BE2C (cell line): ENCODE data around the gene RAN.

ENCODE experiments used
- DNase-seq: peaks from one replicate; pipeline ENCODE4 v3.0.0-alpha.2; 2020
- H3K27me3 ChIP-seq: fragments of 250-450 bp; sonication (Bioruptor Pico); 2 replicates; pipeline ENCODE4 v1.5.1; 2020; ENCODE audit warnings: mild to moderate bottlenecking
- H3K36me3 ChIP-seq: fragments of 250-450 bp; sonication (Bioruptor Pico); 2 replicates; pipeline ENCODE4 v1.5.1; 2020; ENCODE audit warnings: mild to moderate bottlenecking
- H3K4me1 ChIP-seq: fragments of 250-450 bp; sonication (Bioruptor Pico); 2 replicates; pipeline ENCODE4 v1.5.1; 2020
- H3K4me3 ChIP-seq: 2 replicates; pipeline ENCODE4 v1.5.1; 2011; ENCODE audit warnings: low read depth, low read length
- H3K9me3 ChIP-seq: fragments of 250-450 bp; sonication (Bioruptor Pico); 2 replicates; pipeline ENCODE4 v1.5.1; 2020
- CTCF ChIP-seq: IDR thresholded peaks from 2 replicates; pipeline ENCODE4 v1.5.1; 2012; ENCODE audit warnings: mild to moderate bottlenecking, low read depth, low read length

Gene RAN

GRCh38 chr12:130835011-130835410 is 36.9 kb upstream of the RAN start:
- H3K27me3 ChIP-seq = no peaks in the 10 kb centered on the region
- no peak overlapping the region for H3K4me3 ChIP-seq
- no peaks in the 10 kb centered on the region; the same call in 1 of the 2 replicates for H3K36me3 ChIP-seq
- no peaks in the 10 kb centered on the region; the same call in 1 of the 2 replicates for H3K4me1 ChIP-seq
- H3K9me3 ChIP-seq = no peaks in the 10 kb centered on the region
- DNase-seq = no peak
- no peak for TF ChIP-seq CTCF

GRCh38 chr12:130835436-130835835 is 36.4 kb upstream of the RAN start:
- no peak for TF ChIP-seq CTCF

GRCh38 chr12:130838284-130838950 is 33.4 kb upstream of the RAN start:
- H3K27me3 ChIP-seq = no peaks in the 10 kb centered on the region
- peak; percentile 49 for DNase-seq
- peak overlapping the region; percentile 81 for H3K4me3 ChIP-seq
- H3K4me1 ChIP-seq = no peaks in the 10 kb centered on the region; the same call in 1 of the 2 replicates
- no peaks in the 10 kb centered on the region for H3K9me3 ChIP-seq
- no peaks in the 10 kb centered on the region; the same call in 1 of the 2 replicates for H3K36me3 ChIP-seq
- no peak for TF ChIP-seq CTCF

More at GRCh38 chr12:130835436-130835835, 36.4 kb upstream of the RAN start:
- H3K4me3 ChIP-seq = no peak overlapping the region
- DNase-seq = no peak
- no peaks in the 10 kb centered on the region for H3K27me3 ChIP-seq
- H3K9me3 ChIP-seq = no peaks in the 10 kb centered on the region
- no peaks in the 10 kb centered on the region; the same call in 1 of the 2 replicates for H3K36me3 ChIP-seq
- H3K4me1 ChIP-seq = no peaks in the 10 kb centered on the region; the same call in 1 of the 2 replicates

GRCh38 chr12:130838951-130839769 is 32.7 kb upstream of the RAN start, which contains the start of gene STX2:
TSS of gene STX2 (minus strand) at chr12:130839250. CDS start at chr12:130839099, 151 bp downstream.
- Histone ChIP-seq H3K4me1 (no peaks in the 10 kb centered on the region; the same call in 1 of the 2 replicates), H3K9me3 (no peaks in the 10 kb centered on the region), H3K27me3 (no peaks in the 10 kb centered on the region), H3K4me3 (peak within 1 kb of the TSS; percentile 81), H3K36me3 (no peaks in the 10 kb centered on the region; the same call in 1 of the 2 replicates)
- peak; percentile 93 for DNase-seq
- TF ChIP-seq CTCF = peak; percentile 67

GRCh38 chr12:130839770-130840404 is 32.0 kb upstream of the RAN start:
- Histone ChIP-seq H3K36me3 (no peaks in the 10 kb centered on the region; the same call in 1 of the 2 replicates), H3K4me3 (peak overlapping the region; percentile 50), H3K9me3 (no peaks in the 10 kb centered on the region), H3K27me3 (no peaks in the 10 kb centered on the region), H3K4me1 (no peaks in the 10 kb centered on the region; the same call in 1 of the 2 replicates)
- no peak for DNase-seq
- TF ChIP-seq CTCF = no peak
